HL-60 (cell line): ENCODE data around the gene KCNG2.

Experiments
- DNase-seq, 2 experiments: peaks; one replicate each; pipeline ENCODE4 v3.0.0-alpha.2; 2010 to 2020; ENCODE audit warnings: low read depth in 1 of 2, low spot score in 1 of 2
- H3K27ac ChIP-seq: fragments of 250-450 bp; sonication (Bioruptor Pico); replicated peaks from 2 replicates; pipeline ENCODE4 v1.5.1; 2020; ENCODE audit warnings: mild to moderate bottlenecking, moderate library complexity
- H3K27me3 ChIP-seq: fragments of 250-450 bp; sonication (Bioruptor Pico); 2 replicates; pipeline ENCODE4 v1.5.1; 2021; ENCODE audit warnings: mild to moderate bottlenecking, moderate library complexity; ENCODE audit not compliant: insufficient read depth, poor library complexity, severe bottlenecking
- H3K4me3 ChIP-seq: replicated peaks from 2 replicates; pipeline ENCODE4 v1.5.1; 2011; ENCODE audit warnings: mild to moderate bottlenecking, control low read depth, low read length; ENCODE audit not compliant: insufficient read depth
- CTCF ChIP-seq: IDR thresholded peaks from one replicate; pipeline ENCODE4 v1.5.1; 2011; ENCODE audit warnings: low read length, control low read depth, inconsistent platforms; ENCODE audit not compliant: insufficient read depth
- GABPA ChIP-seq: IDR thresholded peaks from 2 replicates; pipeline ENCODE4 v1.6.1; 2012; ENCODE audit warnings: low read depth
- POLR2AphosphoS5 ChIP-seq: IDR thresholded peaks from 2 replicates; pipeline ENCODE4 v1.6.1; 2012; ENCODE audit warnings: low read depth
- SPI1 ChIP-seq: IDR thresholded peaks from 2 replicates; pipeline ENCODE4 v1.6.1; 2012; ENCODE audit warnings: low read depth, mild to moderate bottlenecking, borderline replicate concordance
- TF ChIP-seq, protein P1 (sequence below): IDR thresholded peaks from 2 replicates; pipeline ENCODE4 v1.6.1; 2012; ENCODE audit warnings: low read depth; ENCODE audit not compliant: insufficient replicate concordance

Gene KCNG2

DNA sequence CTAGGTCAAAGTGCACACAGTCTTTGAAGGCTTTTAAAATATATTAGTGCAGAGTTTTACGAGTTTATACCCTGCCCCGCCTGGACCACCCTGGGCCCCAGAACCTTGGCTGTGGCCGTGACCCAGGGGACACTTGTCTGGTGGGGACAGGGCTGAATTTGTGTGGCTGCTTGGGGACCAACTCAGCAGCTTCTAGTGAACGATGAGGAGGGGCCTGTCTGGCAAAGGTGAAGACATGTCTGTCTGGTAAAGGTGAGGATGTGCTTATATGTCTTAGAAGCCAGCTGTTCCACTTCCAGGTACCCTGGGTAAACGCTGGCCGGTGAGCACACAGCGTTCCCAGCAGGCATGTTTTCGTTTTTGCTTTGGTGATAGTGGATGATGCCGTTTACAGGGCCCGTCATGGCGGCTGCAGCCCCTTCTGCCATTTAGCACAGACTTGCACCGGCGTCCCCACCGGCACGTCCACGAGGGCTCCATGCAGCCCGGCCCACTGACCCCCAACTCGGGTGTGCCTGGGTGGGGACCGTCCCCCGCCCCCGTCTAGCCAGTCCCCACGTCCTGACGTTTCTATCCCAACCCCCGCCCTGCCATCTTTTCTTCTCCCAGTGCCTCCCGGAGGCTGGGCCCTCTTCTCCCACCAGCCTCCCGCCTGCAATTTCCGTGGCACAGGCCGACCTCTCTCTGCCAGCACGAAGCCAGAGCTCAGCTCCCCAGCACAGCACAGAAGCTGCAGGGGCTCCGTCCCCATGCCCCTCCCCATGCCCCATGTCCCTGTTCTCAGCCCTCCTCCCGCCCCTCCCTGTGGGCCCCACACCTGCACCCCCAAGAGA lies 85.9 kb downstream of the KCNG2 start:
- no peak overlapping the region for H3K27ac ChIP-seq
- no peak for DNase-seq
- H3K27me3 ChIP-seq = no peaks in the 10 kb centered on the region
- TF ChIP-seq SPI1 (no peak), CTCF (no peak), GABPA (no peak), POLR2AphosphoS5 (no peak)
- TF ChIP-seq, protein P1, sequence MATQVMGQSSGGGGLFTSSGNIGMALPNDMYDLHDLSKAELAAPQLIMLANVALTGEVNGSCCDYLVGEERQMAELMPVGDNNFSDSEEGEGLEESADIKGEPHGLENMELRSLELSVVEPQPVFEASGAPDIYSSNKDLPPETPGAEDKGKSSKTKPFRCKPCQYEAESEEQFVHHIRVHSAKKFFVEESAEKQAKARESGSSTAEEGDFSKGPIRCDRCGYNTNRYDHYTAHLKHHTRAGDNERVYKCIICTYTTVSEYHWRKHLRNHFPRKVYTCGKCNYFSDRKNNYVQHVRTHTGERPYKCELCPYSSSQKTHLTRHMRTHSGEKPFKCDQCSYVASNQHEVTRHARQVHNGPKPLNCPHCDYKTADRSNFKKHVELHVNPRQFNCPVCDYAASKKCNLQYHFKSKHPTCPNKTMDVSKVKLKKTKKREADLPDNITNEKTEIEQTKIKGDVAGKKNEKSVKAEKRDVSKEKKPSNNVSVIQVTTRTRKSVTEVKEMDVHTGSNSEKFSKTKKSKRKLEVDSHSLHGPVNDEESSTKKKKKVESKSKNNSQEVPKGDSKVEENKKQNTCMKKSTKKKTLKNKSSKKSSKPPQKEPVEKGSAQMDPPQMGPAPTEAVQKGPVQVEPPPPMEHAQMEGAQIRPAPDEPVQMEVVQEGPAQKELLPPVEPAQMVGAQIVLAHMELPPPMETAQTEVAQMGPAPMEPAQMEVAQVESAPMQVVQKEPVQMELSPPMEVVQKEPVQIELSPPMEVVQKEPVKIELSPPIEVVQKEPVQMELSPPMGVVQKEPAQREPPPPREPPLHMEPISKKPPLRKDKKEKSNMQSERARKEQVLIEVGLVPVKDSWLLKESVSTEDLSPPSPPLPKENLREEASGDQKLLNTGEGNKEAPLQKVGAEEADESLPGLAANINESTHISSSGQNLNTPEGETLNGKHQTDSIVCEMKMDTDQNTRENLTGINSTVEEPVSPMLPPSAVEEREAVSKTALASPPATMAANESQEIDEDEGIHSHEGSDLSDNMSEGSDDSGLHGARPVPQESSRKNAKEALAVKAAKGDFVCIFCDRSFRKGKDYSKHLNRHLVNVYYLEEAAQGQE = no peak
- no peak overlapping the region for H3K4me3 ChIP-seq

GRCh38 chr18:79884294-79884962 lies 86.7 kb downstream of the KCNG2 start:
- no peak for DNase-seq
- TF ChIP-seq, protein P1 = no peak
- TF ChIP-seq POLR2AphosphoS5 = no peak
- TF ChIP-seq SPI1 = no peak
- TF ChIP-seq GABPA = no peak
- no peak for TF ChIP-seq CTCF
- Histone ChIP-seq H3K4me3 (no peak overlapping the region), H3K27me3 (no peaks in the 10 kb centered on the region), H3K27ac (no peak overlapping the region)

DNA sequence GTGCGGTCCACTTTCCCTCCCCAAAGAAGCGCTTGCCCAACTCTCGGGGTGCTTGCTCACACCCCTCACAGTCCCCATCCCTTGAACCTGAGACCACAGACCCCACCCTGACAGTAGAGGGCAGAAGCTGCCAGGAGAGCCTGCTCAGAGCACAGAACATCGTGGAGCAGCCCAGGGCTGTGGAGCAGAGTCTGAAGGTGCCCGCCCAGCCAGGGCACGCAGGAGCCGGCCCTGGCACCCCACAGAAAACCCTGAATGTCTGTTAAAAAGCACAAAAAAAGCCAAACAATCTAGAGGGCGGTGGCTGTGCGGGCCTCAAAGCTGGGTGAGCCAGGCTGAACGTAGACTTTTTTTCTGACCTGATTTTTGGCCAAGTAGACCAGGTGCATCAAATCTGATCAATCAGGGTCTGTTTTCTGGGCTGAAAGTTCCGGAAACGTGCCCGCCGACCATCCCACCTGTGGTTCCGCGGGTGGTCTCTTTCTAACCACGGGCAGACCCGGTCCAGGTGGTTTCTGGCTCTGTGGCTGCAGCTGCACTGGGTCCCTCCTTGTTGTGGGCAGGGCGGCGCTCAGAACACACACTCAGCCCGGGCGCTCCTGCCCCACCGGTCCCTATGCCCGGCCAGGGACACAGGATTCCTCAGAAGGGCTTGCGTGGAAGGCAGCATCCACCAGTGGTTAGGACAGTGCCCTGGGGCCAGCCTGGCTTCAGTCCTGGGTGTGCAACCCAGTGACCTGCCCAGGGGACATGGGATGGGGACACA lies 87.4 kb downstream of the KCNG2 start:
- no peak for DNase-seq
- Histone ChIP-seq H3K4me3 (no peak overlapping the region), H3K27ac (no peak overlapping the region), H3K27me3 (no peaks in the 10 kb centered on the region)
- TF ChIP-seq SPI1 = no peak
